ENCODE data around the gene RAG1.

DNA sequence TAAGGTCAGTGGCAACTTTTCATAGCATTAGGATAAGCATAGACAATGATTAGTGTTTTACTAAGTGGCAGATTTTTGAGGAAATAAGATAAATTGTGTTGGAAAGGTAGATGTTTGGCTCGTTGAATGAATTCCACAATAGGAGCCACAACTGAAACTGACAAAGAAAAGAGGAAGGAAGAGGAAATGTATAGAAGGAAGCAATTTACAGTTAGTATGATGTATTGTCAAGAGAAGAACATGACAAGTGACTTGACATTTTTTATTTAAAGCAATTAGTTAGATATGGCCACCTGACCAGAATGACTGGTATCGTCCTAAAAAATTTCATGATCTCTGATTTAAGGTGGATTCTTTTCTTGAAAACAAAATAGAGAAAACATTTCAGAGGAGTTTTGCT lies 33.3 kb downstream of the RAG1 start:
- TF ChIP-seq POLR2A (IDR thresholded peaks at IDR 0.05) = no peak
- TF ChIP-seq, protein P1, sequence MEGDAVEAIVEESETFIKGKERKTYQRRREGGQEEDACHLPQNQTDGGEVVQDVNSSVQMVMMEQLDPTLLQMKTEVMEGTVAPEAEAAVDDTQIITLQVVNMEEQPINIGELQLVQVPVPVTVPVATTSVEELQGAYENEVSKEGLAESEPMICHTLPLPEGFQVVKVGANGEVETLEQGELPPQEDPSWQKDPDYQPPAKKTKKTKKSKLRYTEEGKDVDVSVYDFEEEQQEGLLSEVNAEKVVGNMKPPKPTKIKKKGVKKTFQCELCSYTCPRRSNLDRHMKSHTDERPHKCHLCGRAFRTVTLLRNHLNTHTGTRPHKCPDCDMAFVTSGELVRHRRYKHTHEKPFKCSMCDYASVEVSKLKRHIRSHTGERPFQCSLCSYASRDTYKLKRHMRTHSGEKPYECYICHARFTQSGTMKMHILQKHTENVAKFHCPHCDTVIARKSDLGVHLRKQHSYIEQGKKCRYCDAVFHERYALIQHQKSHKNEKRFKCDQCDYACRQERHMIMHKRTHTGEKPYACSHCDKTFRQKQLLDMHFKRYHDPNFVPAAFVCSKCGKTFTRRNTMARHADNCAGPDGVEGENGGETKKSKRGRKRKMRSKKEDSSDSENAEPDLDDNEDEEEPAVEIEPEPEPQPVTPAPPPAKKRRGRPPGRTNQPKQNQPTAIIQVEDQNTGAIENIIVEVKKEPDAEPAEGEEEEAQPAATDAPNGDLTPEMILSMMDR (IDR thresholded peaks at IDR 0.05) = no peak
